ENCODE results near the gene OR1F1. TPM values are rescaled to one million over a fixed set of nuclear protein-coding genes. Genes with fewer than 3 reads are reported as not detected.
A peak's percentile ranks its signal among the peaks of the same experiment; 100 is the strongest.

The OR1F1 gene
- total and polyA plus RNA-seq, 2 of the 8 experiments (the other 6 are each of a cell fraction or from before 2014, with no cell fraction given) = 0.52 to 1.2 TPM

- Histone ChIP-seq H3K36me3 (ENCODE audit: control insufficient read depth in 2 of 4, insufficient read depth in 4 of 4, low read length in 3 of 4) (no peaks in the 10 kb centered on the region), H3K27ac (ENCODE audit: low read depth, low read length) (no peak overlapping the region), H4K5ac (ENCODE audit: insufficient read length, low read depth, low read length) (no peak overlapping the region), H3K23ac (ENCODE audit: insufficient read length) (no peak overlapping the region), H3K14ac (ENCODE audit: insufficient read length) (no peak overlapping the region), H4K91ac (replicated peaks; ENCODE audit: insufficient read length, low read length) (no peak overlapping the region), H2BK15ac (ENCODE audit: low read length) (peak overlapping the region; percentile 98; the same call in 1 of the 2 replicates), H4K8ac (ENCODE audit: extremely low read depth, insufficient read depth, low read length) (no peak overlapping the region; the same call in 1 of the 2 replicates), H3K79me2 (ENCODE audit: control insufficient read depth in 1 of 2, insufficient read depth in 2 of 2, low read length in 2 of 2) (no peaks in the 10 kb centered on the region), H3K4ac (replicated peaks; ENCODE audit: insufficient read length, low read depth, low read length) (no peak overlapping the region), H2BK120ac (replicated peaks; ENCODE audit: low read depth, low read length) (no peak overlapping the region), H3K56ac (replicated peaks; ENCODE audit: insufficient read length, low read depth, low read length) (no peak overlapping the region), H4K20me1 (replicated peaks in 1 of 2; ENCODE audit: control insufficient read depth in 1 of 2, insufficient read depth in 2 of 2, low read length in 2 of 2) (no peaks in the 10 kb centered on the region), H3K79me1 (ENCODE audit: low read depth, low read length) (no peaks in the 10 kb centered on the region), H3K4me2 (ENCODE audit: insufficient read depth in 1 of 2, low read depth in 2 of 2, low read length in 2 of 2) (peak overlapping the region; percentile 97 to 98), H3K4me3 (ENCODE audit: extremely low read depth in 1 of 4, insufficient read depth in 2 of 4, low read depth in 3 of 4, low read length in 4 of 4) (peak overlapping the region; percentile 93 to 99 (median 94)), H3K9ac (replicated peaks in 1 of 4; ENCODE audit: extremely low read depth in 1 of 4, low read depth in 3 of 4, low read length in 3 of 4) (peak overlapping the region in 2 of 4 experiments; percentile 55 to 61; a peak in 2 of 7 replicates), H3K27me3 (replicated peaks in 1 of 4; ENCODE audit: control insufficient read depth in 3 of 4, extremely low read depth in 1 of 4, insufficient read depth in 3 of 4, low read length in 3 of 4) (peaks cover 5 to 19% (median 16%) of the 10 kb centered on the region in 4 experiments), H3K18ac (ENCODE audit: extremely low read depth, low read length) (peak overlapping the region; percentile 93), H3K23me2 (ENCODE audit: low read depth, low read length) (peaks cover 20% of the 10 kb centered on the region), H2AFZ (ENCODE audit: low read length) (peak overlapping the region; percentile 96; the same call in 1 of the 2 replicates), H3K4me1 (replicated peaks in 1 of 4; ENCODE audit: control insufficient read depth in 3 of 4, insufficient read depth in 4 of 4, low read length in 3 of 4) (peaks cover 0 to 5% (median 0%) of the 10 kb centered on the region in 4 experiments; a peak in 2 of 7 replicates), H2BK20ac (ENCODE audit: low read length) (no peak overlapping the region), H3K9me3 (ENCODE audit: insufficient read depth in 2 of 2, low read depth in 1 of 2, low read length in 1 of 2) (no peaks in the 10 kb centered on the region; a peak in 1 of 4 replicates), H2BK12ac (ENCODE audit: low read depth, low read length) (no peak overlapping the region), H2AK5ac (ENCODE audit: low read depth, low read length) (no peak overlapping the region), H2BK5ac (ENCODE audit: low read depth, low read length) (peak overlapping the region; percentile 88; the same call in 1 of the 2 replicates)
- WGBS, 2 experiments (ENCODE audit: extremely low coverage in 1 of 2, insufficient coverage in 1 of 2, insufficient read length in 1 of 2, insufficient replicate concordance in 2 of 2, low coverage in 1 of 2, low lambda C conversion rate in 2 of 2, missing lambda C conversion rate in 1 of 2) = 3% methylated on average over 13 of the region's 13 CpGs; no CpG with 5 or more reads in 1 of the 2 experiments
- DNase-seq (ENCODE audit: low read depth in 1 of 2, low spot score in 2 of 2) = no peak
- no peak for FAIRE-seq
- CTCF ChIA-PET (ENCODE audit: partially characterized antibody) = interaction anchor here (0.7 to 1.5 kb wide), 6 partner anchors 9 to 78 kb away, joined by 3 to 5 read pairs (median 3); no protein-coding TSS in a partner anchor
- TF ChIP-seq KDM5A (IDR thresholded peaks at IDR 0.05; ENCODE audit: low read length) (no peak), SAP30 (IDR thresholded peaks at IDR 0.05; ENCODE audit: insufficient read depth, insufficient replicate concordance, low read length) (peak; percentile 21)
- POLR2A ChIA-PET (ENCODE audit: partially characterized antibody) = interaction anchor here (0.6 to 2.3 kb wide), 5 partner anchors 15 to 100 kb away, joined by 3 to 13 read pairs (median 6); partner anchors contain the start of gene ZNF263
Observed at GRCh38 chr16:3188675-3188924, 596 bp downstream of the OR1F1 start.
